ENCODE results near the gene SNX30.

- TF ChIP-seq CTCF (conservative IDR thresholded peaks at IDR 0.05; ENCODE audit: low read depth, low read length) (no peak), EZH2phosphoT487 (IDR thresholded peaks at IDR 0.05; ENCODE audit: borderline replicate concordance, low read length) (no peak)
Measured at GRCh38 chr9:112905084-112905483, 154.5 kb downstream of the SNX30 start.
